IPS-18a (cell line): Measurements from ENCODE around the gene NCOA3.

ENCODE experiments used
- H3K27ac ChIP-seq: one replicate; pipeline ENCODE4 v1.5.1; 2013; ENCODE audit warnings: low read length
- H3K27me3 ChIP-seq: one replicate; pipeline ENCODE4 v1.6.1; 2013; ENCODE audit warnings: mild to moderate bottlenecking, low read length; ENCODE audit not compliant: control insufficient read depth, insufficient read depth
- H3K36me3 ChIP-seq: one replicate; pipeline ENCODE4 v1.6.1; 2013; ENCODE audit warnings: low read depth, low read length; ENCODE audit not compliant: control insufficient read depth
- H3K4me1 ChIP-seq: one replicate; pipeline ENCODE4 v1.6.1; 2013; ENCODE audit warnings: low read depth, low read length; ENCODE audit not compliant: control insufficient read depth
- H3K4me3 ChIP-seq: one replicate; pipeline ENCODE4 v1.5.1; 2013; ENCODE audit warnings: low read length
- H3K9ac ChIP-seq: one replicate; pipeline ENCODE4 v1.6.1; 2013; ENCODE audit warnings: mild to moderate bottlenecking, low read length, moderate library complexity
- H3K9me3 ChIP-seq: one replicate; pipeline ENCODE4 v1.6.1; 2013; ENCODE audit warnings: low read depth, low read length; ENCODE audit not compliant: control insufficient read depth

Gene NCOA3

GRCh38 chr20:47660983-47661700, 159.5 kb downstream of the NCOA3 start:
- Histone ChIP-seq H3K27ac (no peak overlapping the region), H3K36me3 (peaks cover 27% of the 10 kb centered on the region), H3K4me3 (no peak overlapping the region), H3K27me3 (no peaks in the 10 kb centered on the region), H3K9ac (no peak overlapping the region), H3K9me3 (no peaks in the 10 kb centered on the region), H3K4me1 (peaks cover 5% of the 10 kb centered on the region)

- peaks cover 5% of the 10 kb centered on the region for H3K4me1 ChIP-seq
- H3K36me3 ChIP-seq: peaks cover 27% of the 10 kb centered on the region
- no peak overlapping the region for H3K9ac ChIP-seq
- H3K27me3 ChIP-seq: no peaks in the 10 kb centered on the region
- H3K9me3 ChIP-seq: no peaks in the 10 kb centered on the region
- no peak overlapping the region for H3K27ac ChIP-seq
- no peak overlapping the region for H3K4me3 ChIP-seq
Measured at GRCh38 chr20:47661714-47662113, 160.0 kb downstream of the NCOA3 start.

- H3K9ac ChIP-seq: no peak overlapping the region
- peaks cover 21% of the 10 kb centered on the region for H3K36me3 ChIP-seq
- no peaks in the 10 kb centered on the region for H3K9me3 ChIP-seq
- H3K27me3 ChIP-seq: no peaks in the 10 kb centered on the region
- no peak overlapping the region for H3K27ac ChIP-seq
- H3K4me3 ChIP-seq: no peak overlapping the region
- peaks cover 5% of the 10 kb centered on the region for H3K4me1 ChIP-seq
Measured at GRCh38 chr20:47662483-47663353, 161.0 kb downstream of the NCOA3 start.

GRCh38 chr20:47663354-47664067, 161.8 kb downstream of the NCOA3 start:
- no peaks in the 10 kb centered on the region for H3K9me3 ChIP-seq
- H3K4me3 ChIP-seq: no peak overlapping the region
- H3K36me3 ChIP-seq: peaks cover 15% of the 10 kb centered on the region
- peaks cover 5% of the 10 kb centered on the region for H3K4me1 ChIP-seq
- H3K27ac ChIP-seq: no peak overlapping the region
- no peak overlapping the region for H3K9ac ChIP-seq
- no peaks in the 10 kb centered on the region for H3K27me3 ChIP-seq

- Histone ChIP-seq H3K4me3 (no peak overlapping the region), H3K27me3 (no peaks in the 10 kb centered on the region), H3K9ac (no peak overlapping the region), H3K9me3 (no peaks in the 10 kb centered on the region), H3K4me1 (peaks cover 5% of the 10 kb centered on the region), H3K27ac (no peak overlapping the region), H3K36me3 (peaks cover 14% of the 10 kb centered on the region)
Measured at GRCh38 chr20:47664068-47664437, 162.4 kb downstream of the NCOA3 start.

GRCh38 chr20:47664744-47665143, 163.1 kb downstream of the NCOA3 start:
- H3K36me3 ChIP-seq: peaks cover 14% of the 10 kb centered on the region
- H3K4me3 ChIP-seq: no peak overlapping the region
- no peak overlapping the region for H3K27ac ChIP-seq
- no peak overlapping the region for H3K9ac ChIP-seq
- no peaks in the 10 kb centered on the region for H3K9me3 ChIP-seq
- no peaks in the 10 kb centered on the region for H3K27me3 ChIP-seq
- H3K4me1 ChIP-seq: peaks cover 5% of the 10 kb centered on the region

GRCh38 chr20:47665221-47665991, 163.7 kb downstream of the NCOA3 start:
- H3K4me1 ChIP-seq: peaks cover 5% of the 10 kb centered on the region
- H3K9ac ChIP-seq: no peak overlapping the region
- no peak overlapping the region for H3K27ac ChIP-seq
- peaks cover 14% of the 10 kb centered on the region for H3K36me3 ChIP-seq
- H3K27me3 ChIP-seq: no peaks in the 10 kb centered on the region
- H3K4me3 ChIP-seq: no peak overlapping the region
- no peaks in the 10 kb centered on the region for H3K9me3 ChIP-seq

- Histone ChIP-seq H3K27ac (no peak overlapping the region), H3K9ac (no peak overlapping the region), H3K36me3 (peaks cover 12% of the 10 kb centered on the region)
Measured at GRCh38 chr20:47666304-47666703, 164.6 kb downstream of the NCOA3 start.

GRCh38 chr20:47667086-47667485, 165.4 kb downstream of the NCOA3 start:
- Histone ChIP-seq H3K9me3 (no peaks in the 10 kb centered on the region), H3K27me3 (no peaks in the 10 kb centered on the region), H3K36me3 (peaks cover 6% of the 10 kb centered on the region), H3K9ac (no peak overlapping the region), H3K4me1 (peaks cover 5% of the 10 kb centered on the region), H3K4me3 (no peak overlapping the region), H3K27ac (no peak overlapping the region)

More at GRCh38 chr20:47666304-47666703, 164.6 kb downstream of the NCOA3 start:
- Histone ChIP-seq H3K27me3 (no peaks in the 10 kb centered on the region), H3K9me3 (no peaks in the 10 kb centered on the region), H3K4me3 (no peak overlapping the region), H3K4me1 (peaks cover 5% of the 10 kb centered on the region)

GRCh38 chr20:47667531-47668312, 166.0 kb downstream of the NCOA3 start:
- H3K4me1 ChIP-seq: peaks cover 5% of the 10 kb centered on the region
- H3K9me3 ChIP-seq: no peaks in the 10 kb centered on the region
- no peak overlapping the region for H3K27ac ChIP-seq
- no peak overlapping the region for H3K4me3 ChIP-seq
- H3K36me3 ChIP-seq: no peaks in the 10 kb centered on the region
- H3K9ac ChIP-seq: no peak overlapping the region
- no peaks in the 10 kb centered on the region for H3K27me3 ChIP-seq
